Subcutaneous adipose tissue (tissue), 4 donors: ENCODE measurements around the gene MSGN1. TPM values are rescaled to one million over a fixed set of nuclear protein-coding genes. Genes with fewer than 3 reads are reported as not detected.

Experiments used
- total RNA-seq, 4 donors: library from RNA; depleted of rRNA; stranded (reverse); fragments of >200 nt; gene quantifications; one replicate each; pipeline ENCODE4 v1.1.0, GENCODE V29; 2016
- TF ChIP-seq, protein P1 (sequence below): fragments of 450-650 bp; IDR thresholded peaks from one replicate; pipeline ENCODE4 v1.5.1; 2016; ENCODE audit warnings: low read depth, mild to moderate bottlenecking, control low read depth, antibody characterized with exemption, moderate library complexity

The MSGN1 gene
- total RNA-seq, 4 donors from 2014 or later: not detected

DNA sequence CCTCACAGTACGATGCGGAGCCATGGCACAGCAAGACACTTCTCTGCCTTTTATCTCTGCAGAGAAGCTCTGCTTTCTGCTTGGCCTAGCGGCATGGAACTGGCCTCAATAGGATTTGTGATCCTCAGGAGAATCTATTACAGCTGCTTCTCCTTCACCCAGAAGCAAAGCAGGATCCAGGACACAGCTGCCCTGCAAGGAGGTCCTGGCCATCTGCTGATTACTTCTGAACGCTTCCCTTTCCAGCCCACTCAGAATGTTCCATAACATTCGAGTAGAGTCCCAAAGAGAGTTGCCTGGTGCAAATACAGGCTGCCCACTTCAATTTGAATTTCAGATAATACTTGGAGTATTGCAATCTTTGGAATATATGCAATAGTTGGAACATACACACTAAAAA, 33.0 kb downstream of the MSGN1 start:
- TF ChIP-seq, protein P1, sequence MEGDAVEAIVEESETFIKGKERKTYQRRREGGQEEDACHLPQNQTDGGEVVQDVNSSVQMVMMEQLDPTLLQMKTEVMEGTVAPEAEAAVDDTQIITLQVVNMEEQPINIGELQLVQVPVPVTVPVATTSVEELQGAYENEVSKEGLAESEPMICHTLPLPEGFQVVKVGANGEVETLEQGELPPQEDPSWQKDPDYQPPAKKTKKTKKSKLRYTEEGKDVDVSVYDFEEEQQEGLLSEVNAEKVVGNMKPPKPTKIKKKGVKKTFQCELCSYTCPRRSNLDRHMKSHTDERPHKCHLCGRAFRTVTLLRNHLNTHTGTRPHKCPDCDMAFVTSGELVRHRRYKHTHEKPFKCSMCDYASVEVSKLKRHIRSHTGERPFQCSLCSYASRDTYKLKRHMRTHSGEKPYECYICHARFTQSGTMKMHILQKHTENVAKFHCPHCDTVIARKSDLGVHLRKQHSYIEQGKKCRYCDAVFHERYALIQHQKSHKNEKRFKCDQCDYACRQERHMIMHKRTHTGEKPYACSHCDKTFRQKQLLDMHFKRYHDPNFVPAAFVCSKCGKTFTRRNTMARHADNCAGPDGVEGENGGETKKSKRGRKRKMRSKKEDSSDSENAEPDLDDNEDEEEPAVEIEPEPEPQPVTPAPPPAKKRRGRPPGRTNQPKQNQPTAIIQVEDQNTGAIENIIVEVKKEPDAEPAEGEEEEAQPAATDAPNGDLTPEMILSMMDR: no peak

- TF ChIP-seq, protein P1: no peak
Measured at GRCh38 chr2:17850151-17850550, 33.9 kb downstream of the MSGN1 start.

DNA sequence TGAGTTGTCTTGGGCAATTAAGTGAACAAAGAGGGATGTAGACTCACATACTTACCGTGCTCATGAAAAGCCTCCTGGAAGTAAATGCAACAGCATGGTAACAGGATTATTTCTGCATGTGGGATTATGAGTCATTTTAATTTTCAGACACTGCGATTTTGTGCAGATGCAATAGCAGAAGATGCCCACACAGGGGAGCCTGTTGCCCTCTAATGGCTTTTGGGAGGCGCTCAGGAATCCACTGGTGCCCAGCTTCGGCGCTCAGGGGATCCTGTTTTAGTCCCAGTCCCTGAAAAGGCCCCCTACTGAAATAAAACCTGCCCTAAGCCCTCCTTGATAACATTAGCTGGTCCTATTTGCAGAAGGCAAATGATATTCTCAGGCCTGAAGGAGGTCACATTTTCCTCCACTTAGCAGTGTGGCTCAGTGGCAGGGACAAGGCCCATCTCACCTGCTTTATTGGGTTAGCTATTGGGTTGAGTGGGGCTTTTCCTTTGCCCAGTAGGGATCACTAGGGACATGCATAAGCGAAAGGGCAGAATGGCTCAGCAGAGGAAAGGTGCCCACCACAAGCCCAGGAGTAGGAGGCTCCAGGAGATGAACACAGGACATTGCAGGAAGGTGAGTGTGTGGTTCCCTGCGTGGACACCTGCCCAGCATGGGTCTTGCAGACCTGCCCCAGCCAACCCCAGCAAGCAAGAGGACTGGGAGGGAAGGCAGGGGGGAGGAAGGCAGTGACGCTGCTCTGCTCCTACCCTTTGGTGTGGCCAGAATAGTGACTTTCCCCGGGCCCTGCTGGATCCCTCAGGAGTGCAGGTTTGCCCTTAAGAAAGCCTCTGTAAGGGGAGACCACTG, 35.7 kb downstream of the MSGN1 start:
- TF ChIP-seq, protein P1: no peak

- TF ChIP-seq, protein P1: no peak
Measured at GRCh38 chr2:17853799-17854198, 37.5 kb downstream of the MSGN1 start.

DNA sequence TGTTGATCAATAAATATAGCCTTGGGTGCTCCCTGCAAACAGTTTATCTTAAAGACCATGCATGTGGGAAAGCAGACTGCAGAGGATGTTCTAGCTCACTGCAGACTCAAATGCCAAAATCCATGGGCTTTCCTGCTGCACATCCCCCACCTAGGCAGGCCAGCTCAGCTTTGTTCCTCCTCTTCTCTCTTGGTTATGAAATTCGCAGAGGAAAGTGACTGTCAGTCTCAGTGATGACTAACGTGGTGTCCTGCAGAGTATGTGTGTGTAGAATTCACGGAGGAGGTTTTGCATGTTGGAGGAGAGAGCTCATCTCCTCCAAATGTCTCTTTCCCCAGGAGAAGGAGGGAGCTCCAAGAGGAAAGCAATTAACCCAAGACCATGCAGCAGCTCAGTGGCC, 40.8 kb downstream of the MSGN1 start:
- TF ChIP-seq, protein P1: no peak

DNA sequence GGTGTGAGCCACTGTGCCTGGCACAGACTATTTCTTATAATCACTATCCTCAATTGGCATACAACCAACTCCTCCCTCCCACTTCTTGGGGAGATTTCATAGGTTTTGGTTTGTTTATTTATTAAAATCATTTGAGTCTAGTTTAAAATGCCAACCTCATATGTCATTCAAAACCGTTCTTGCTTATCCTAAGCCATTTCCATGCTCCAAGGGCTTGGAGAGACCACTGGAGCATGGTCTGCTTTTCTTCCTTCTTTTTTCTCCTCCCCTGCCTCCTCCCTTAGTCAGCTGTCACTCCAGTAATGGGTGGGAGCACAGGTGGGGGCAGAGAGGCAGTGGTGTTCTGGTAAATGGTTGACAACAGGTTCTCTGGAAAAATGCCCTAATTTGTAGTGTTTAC, 41.8 kb downstream of the MSGN1 start:
- TF ChIP-seq, protein P1: no peak

DNA sequence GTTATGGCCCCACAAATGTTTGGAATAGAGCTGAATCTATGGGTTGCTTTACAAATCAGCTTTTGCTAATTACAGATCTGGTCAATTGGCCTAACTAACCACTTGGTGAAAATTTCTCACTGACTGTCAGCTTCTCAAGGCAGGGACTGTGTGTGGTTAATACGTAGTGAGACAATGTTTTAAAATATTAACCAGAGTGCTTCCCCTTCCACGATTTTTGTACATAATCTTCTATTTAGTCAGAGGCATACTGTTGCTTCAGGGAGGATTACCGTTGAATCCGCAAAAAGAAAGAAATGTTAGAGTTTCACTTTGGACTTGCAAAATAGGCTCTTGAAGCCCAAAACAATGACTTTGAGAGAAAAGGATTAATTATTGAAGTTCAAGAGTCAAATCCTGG, 47.3 kb downstream of the MSGN1 start:
- TF ChIP-seq, protein P1: no peak
